ENCODE results near the gene CADPS.

Gene CADPS

GRCh38 chr3:62467966-62468722, 407.1 kb downstream of the CADPS start:
- no peak for DNase-seq
- no peak for TF ChIP-seq POLR2A (IDR thresholded peaks at IDR 0.05; ENCODE audit: low read length)
- no peak for TF ChIP-seq GATA1 (IDR thresholded peaks at IDR 0.05; ENCODE audit: low read depth, low read length)

- DNase-seq = no peak
- TF ChIP-seq GATA1 (IDR thresholded peaks at IDR 0.05; ENCODE audit: low read depth, low read length) = no peak
- no peak for TF ChIP-seq POLR2A (IDR thresholded peaks at IDR 0.05; ENCODE audit: low read length)
These were observed 412.4 kb downstream of the CADPS start for GRCh38 chr3:62462788-62463187.

GRCh38 chr3:62462104-62462762, 413.0 kb downstream of the CADPS start:
- DNase-seq = no peak
- TF ChIP-seq GATA1 (IDR thresholded peaks at IDR 0.05; ENCODE audit: low read depth, low read length) (no peak), POLR2A (IDR thresholded peaks at IDR 0.05; ENCODE audit: low read length) (no peak)

- DNase-seq = no peak
- TF ChIP-seq POLR2A (IDR thresholded peaks at IDR 0.05; ENCODE audit: low read length) = no peak
- no peak for TF ChIP-seq GATA1 (IDR thresholded peaks at IDR 0.05; ENCODE audit: low read depth, low read length)
These were observed 420.3 kb downstream of the CADPS start for GRCh38 chr3:62454916-62455315.

- TF ChIP-seq GATA1 (IDR thresholded peaks at IDR 0.05; ENCODE audit: low read depth, low read length) (no peak), POLR2A (IDR thresholded peaks at IDR 0.05; ENCODE audit: low read length) (no peak)
- no peak for DNase-seq
These were observed 421.8 kb downstream of the CADPS start for GRCh38 chr3:62453448-62453847.

GRCh38 chr3:62451211-62451887, 423.9 kb downstream of the CADPS start:
- no peak for DNase-seq
- no peak for TF ChIP-seq POLR2A (IDR thresholded peaks at IDR 0.05; ENCODE audit: low read length)
- TF ChIP-seq GATA1 (IDR thresholded peaks at IDR 0.05; ENCODE audit: low read depth, low read length) = no peak

GRCh38 chr3:62446337-62446940, 428.8 kb downstream of the CADPS start:
- TF ChIP-seq POLR2A (IDR thresholded peaks at IDR 0.05; ENCODE audit: low read length) (no peak), GATA1 (IDR thresholded peaks at IDR 0.05; ENCODE audit: low read depth, low read length) (no peak)
- no peak for DNase-seq

- TF ChIP-seq POLR2A (IDR thresholded peaks at IDR 0.05; ENCODE audit: low read length) = no peak
- no peak for TF ChIP-seq GATA1 (IDR thresholded peaks at IDR 0.05; ENCODE audit: low read depth, low read length)
- DNase-seq = peak; percentile 18 to 55
These were observed 429.9 kb downstream of the CADPS start for GRCh38 chr3:62445275-62445674.

GRCh38 chr3:62439978-62440377, 435.2 kb downstream of the CADPS start:
- TF ChIP-seq POLR2A (IDR thresholded peaks at IDR 0.05; ENCODE audit: low read length) = no peak
- TF ChIP-seq GATA1 (IDR thresholded peaks at IDR 0.05; ENCODE audit: low read depth, low read length) = no peak
- no peak for DNase-seq

GRCh38 chr3:62439176-62439813, 435.9 kb downstream of the CADPS start:
- TF ChIP-seq POLR2A (IDR thresholded peaks at IDR 0.05; ENCODE audit: low read length) (no peak), GATA1 (IDR thresholded peaks at IDR 0.05; ENCODE audit: low read depth, low read length) (no peak)
- no peak for DNase-seq

GRCh38 chr3:62436785-62437184, 438.4 kb downstream of the CADPS start:
- TF ChIP-seq POLR2A (IDR thresholded peaks at IDR 0.05; ENCODE audit: low read length) (no peak), GATA1 (IDR thresholded peaks at IDR 0.05; ENCODE audit: low read depth, low read length) (no peak)
- no peak for DNase-seq

GRCh38 chr3:62433396-62433795, 441.8 kb downstream of the CADPS start:
- no peak for TF ChIP-seq POLR2A (IDR thresholded peaks at IDR 0.05; ENCODE audit: low read length)
- no peak for TF ChIP-seq GATA1 (IDR thresholded peaks at IDR 0.05; ENCODE audit: low read depth, low read length)
- DNase-seq = no peak

- TF ChIP-seq GATA1 (IDR thresholded peaks at IDR 0.05; ENCODE audit: low read depth, low read length) (no peak), POLR2A (IDR thresholded peaks at IDR 0.05; ENCODE audit: low read length) (no peak)
These were observed 454.0 kb downstream of the CADPS start for GRCh38 chr3:62421207-62421606.

More at GRCh38 chr3:62421207-62421606, 454.0 kb downstream of the CADPS start:
- DNase-seq = no peak
